ENCODE data around the gene TMEM129. TPM values are rescaled to one million over a fixed set of nuclear protein-coding genes. Genes with fewer than 3 reads are reported as not detected.

Gene TMEM129
- polyA plus RNA-seq, 1 experiment = 33.8 TPM

- no peak for TF ChIP-seq CTCF (IDR thresholded peaks at IDR 0.05; ENCODE audit: insufficient read depth, low read depth, low read length)
- DNase-seq (ENCODE audit: low read depth) = no peak
- Histone ChIP-seq H3K4me3 (ENCODE audit: low read depth, low read length) (no peak overlapping the region), H3K36me3 (ENCODE audit: control insufficient read depth, insufficient read depth, low read length) (no peaks in the 10 kb centered on the region), H3K27me3 (ENCODE audit: control insufficient read depth, insufficient read depth, low read length) (no peaks in the 10 kb centered on the region; the same call in 1 of the 2 replicates)
- ChIA-PET CTCF (interaction anchor here (1.7 kb wide), 1 partner anchor 134 kb away, joined by 10 read pairs; no protein-coding TSS in a partner anchor), POLR2A (no interaction called here)
Observed at GRCh38 chr4:1765409-1766072, 44.4 kb upstream of the TMEM129 start.

GRCh38 chr4:1764670-1765069 lies 43.5 kb upstream of the TMEM129 start:
- TF ChIP-seq CTCF (IDR thresholded peaks at IDR 0.05; ENCODE audit: insufficient read depth, low read depth, low read length) = no peak
- no peak overlapping the region for H3K4me3 ChIP-seq (ENCODE audit: low read depth, low read length)
- CTCF ChIA-PET = interaction anchor here (1.1 to 1.7 kb wide), 3 partner anchors 19 to 135 kb away, joined by 3 to 10 read pairs (median 5); no protein-coding TSS in a partner anchor

GRCh38 chr4:1763550-1764080 lies 42.5 kb upstream of the TMEM129 start:
- DNase-seq (ENCODE audit: low read depth) = no peak
- CTCF ChIA-PET = interaction anchor here (0.7 to 1.7 kb wide), 7 partner anchors 12 to 136 kb away, joined by 3 to 10 read pairs (median 3); no protein-coding TSS in a partner anchor
- TF ChIP-seq CTCF (IDR thresholded peaks at IDR 0.05; ENCODE audit: insufficient read depth, low read depth, low read length) = no peak

More at GRCh38 chr4:1764670-1765069, 43.5 kb upstream of the TMEM129 start:
- no peak for DNase-seq (ENCODE audit: low read depth)
- H3K36me3 ChIP-seq (ENCODE audit: control insufficient read depth, insufficient read depth, low read length) = no peaks in the 10 kb centered on the region
- H3K27me3 ChIP-seq (ENCODE audit: control insufficient read depth, insufficient read depth, low read length) = no peaks in the 10 kb centered on the region; the same call in 1 of the 2 replicates
- POLR2A ChIA-PET = no interaction called here

GRCh38 chr4:1763070-1763549 lies 42.0 kb upstream of the TMEM129 start:
- POLR2A ChIA-PET = no interaction called here
- CTCF ChIA-PET = interaction anchor here (0.7 to 1.6 kb wide), 3 partner anchors 11 to 47 kb away, joined by 3 to 4 read pairs (median 3); no protein-coding TSS in a partner anchor
- no peak for TF ChIP-seq CTCF (IDR thresholded peaks at IDR 0.05; ENCODE audit: insufficient read depth, low read depth, low read length)
- Histone ChIP-seq H3K4me3 (ENCODE audit: low read depth, low read length) (no peak overlapping the region; the same call in 1 of the 2 replicates), H3K27me3 (ENCODE audit: control insufficient read depth, insufficient read depth, low read length) (no peaks in the 10 kb centered on the region; the same call in 1 of the 2 replicates), H3K36me3 (ENCODE audit: control insufficient read depth, insufficient read depth, low read length) (no peaks in the 10 kb centered on the region)
- DNase-seq (ENCODE audit: low read depth) = no peak

More at GRCh38 chr4:1763550-1764080, 42.5 kb upstream of the TMEM129 start:
- POLR2A ChIA-PET = no interaction called here
- H3K36me3 ChIP-seq (ENCODE audit: control insufficient read depth, insufficient read depth, low read length) = no peaks in the 10 kb centered on the region
- H3K27me3 ChIP-seq (ENCODE audit: control insufficient read depth, insufficient read depth, low read length) = no peaks in the 10 kb centered on the region; the same call in 1 of the 2 replicates
- peak overlapping the region; percentile 9; the same call in 1 of the 2 replicates for H3K4me3 ChIP-seq (ENCODE audit: low read depth, low read length)
